ENCODE data around the gene RHEBL1. TPM values are rescaled to one million over a fixed set of nuclear protein-coding genes. Genes with fewer than 3 reads are reported as not detected.

The RHEBL1 gene
- polyA plus RNA-seq, 4 donors: 0.61 to 1.4 (median 1.2) TPM; not detected in 1

DNA sequence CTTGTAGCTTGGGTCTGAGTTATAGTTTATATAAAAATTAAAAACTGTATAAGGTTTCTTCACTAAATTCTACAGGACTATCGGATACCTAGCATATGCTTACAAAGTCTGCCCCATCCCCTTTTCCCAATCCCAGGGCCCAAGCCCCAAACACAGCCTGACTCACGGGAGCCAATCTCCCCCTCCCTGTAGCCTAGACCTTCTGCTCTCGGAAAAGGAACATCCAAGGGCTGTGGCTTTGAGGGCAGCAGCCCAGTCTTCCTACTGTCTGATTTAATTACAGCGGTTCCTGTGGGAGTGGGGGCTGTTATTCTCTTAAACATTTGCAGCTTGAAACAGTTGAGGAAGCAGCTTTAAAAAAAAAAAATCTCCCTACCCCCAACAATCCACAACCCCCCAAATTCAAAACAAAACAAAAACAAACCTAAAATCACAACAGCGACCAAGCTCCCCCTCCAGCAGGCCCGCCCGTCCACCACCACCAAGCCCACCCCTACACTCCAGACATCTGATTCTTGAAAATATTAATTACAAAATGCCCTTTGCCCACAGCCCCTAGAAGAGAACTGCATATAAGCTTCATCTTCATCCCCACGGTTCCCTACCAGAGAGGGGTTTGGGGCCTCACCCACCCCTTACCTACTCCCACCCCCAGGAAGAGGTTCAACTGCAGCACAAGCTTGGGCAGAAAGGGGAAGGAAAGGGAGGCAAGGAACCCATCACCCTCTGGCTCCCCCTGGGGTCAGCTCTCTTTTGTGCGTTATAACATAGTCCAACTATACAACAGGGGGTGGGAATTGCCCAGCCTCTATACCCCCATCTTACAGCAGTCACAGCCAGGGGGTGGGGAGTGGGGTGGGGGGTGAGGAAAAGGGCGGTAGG lies 50.1 kb downstream of the RHEBL1 start:
- Histone ChIP-seq H3K27ac (ENCODE audit: low read depth in 1 of 3, low read length in 2 of 3) (peak overlapping the region in 2 of 3 donors; percentile 80 to 97), H3K9me3 (ENCODE audit: control insufficient read depth in 2 of 2, insufficient read depth in 1 of 2, low read depth in 1 of 2, low read length in 1 of 2) (no peaks in the 10 kb centered on the region), H3K4me3 (ENCODE audit: low read depth in 1 of 3, low read length in 3 of 3) (no peak overlapping the region), H3K4me1 (ENCODE audit: control insufficient read depth in 3 of 3, insufficient read depth in 2 of 3, low read depth in 1 of 3, low read length in 2 of 3) (peaks cover 4 to 6% (median 4%) of the 10 kb centered on the region in 3 donors), H3K36me3 (ENCODE audit: control insufficient read depth in 3 of 3, insufficient read depth in 2 of 3, low read depth in 1 of 3, low read length in 3 of 3) (peaks cover 13 to 39% (median 18%) of the 10 kb centered on the region in 3 donors), H3K27me3 (ENCODE audit: control insufficient read depth in 3 of 3, insufficient read depth in 3 of 3, low read length in 3 of 3) (no peaks in the 10 kb centered on the region)
- DNase-seq (peak in 1 of 2 donors; percentile 42), FAIRE-seq (no peak)
- WGBS, 3 donors: 55 to 76% (median 70%) methylated on average over 10 of the region's 10 CpGs

DNA sequence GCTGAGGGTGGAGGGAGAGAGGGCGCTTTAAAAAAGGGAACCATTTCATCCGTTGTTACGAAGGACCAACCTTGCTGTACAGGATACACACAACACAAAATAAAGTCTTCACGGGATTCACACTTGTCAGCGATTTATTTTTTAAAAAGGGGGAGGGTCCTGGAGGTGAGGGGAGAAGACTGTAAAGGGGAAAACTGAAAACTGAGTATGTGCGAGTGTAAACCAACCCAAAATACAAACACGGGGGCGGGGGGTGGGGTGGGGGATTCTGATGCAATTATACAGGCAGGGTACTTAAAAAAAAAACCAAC lies 50.7 kb downstream of the RHEBL1 start:
- Histone ChIP-seq H3K4me3 (ENCODE audit: low read depth in 1 of 3, low read length in 3 of 3) (peak overlapping the region; percentile 39 to 91 (median 90)), H3K36me3 (ENCODE audit: control insufficient read depth in 3 of 3, insufficient read depth in 2 of 3, low read depth in 1 of 3, low read length in 3 of 3) (peaks cover 9 to 33% (median 13%) of the 10 kb centered on the region in 3 donors), H3K27me3 (ENCODE audit: control insufficient read depth in 3 of 3, insufficient read depth in 3 of 3, low read length in 3 of 3) (no peaks in the 10 kb centered on the region), H3K9me3 (ENCODE audit: control insufficient read depth in 2 of 2, insufficient read depth in 1 of 2, low read depth in 1 of 2, low read length in 1 of 2) (no peaks in the 10 kb centered on the region), H3K27ac (ENCODE audit: low read depth in 1 of 3, low read length in 2 of 3) (peak overlapping the region; percentile 88 to 98 (median 97)), H3K4me1 (ENCODE audit: control insufficient read depth in 3 of 3, insufficient read depth in 2 of 3, low read depth in 1 of 3, low read length in 2 of 3) (peaks cover 4 to 6% (median 4%) of the 10 kb centered on the region in 3 donors)
- FAIRE-seq (no peak), DNase-seq (no peak)
- WGBS, 3 donors: 1 to 3% (median 3%) methylated on average over 8 of the region's 8 CpGs

DNA sequence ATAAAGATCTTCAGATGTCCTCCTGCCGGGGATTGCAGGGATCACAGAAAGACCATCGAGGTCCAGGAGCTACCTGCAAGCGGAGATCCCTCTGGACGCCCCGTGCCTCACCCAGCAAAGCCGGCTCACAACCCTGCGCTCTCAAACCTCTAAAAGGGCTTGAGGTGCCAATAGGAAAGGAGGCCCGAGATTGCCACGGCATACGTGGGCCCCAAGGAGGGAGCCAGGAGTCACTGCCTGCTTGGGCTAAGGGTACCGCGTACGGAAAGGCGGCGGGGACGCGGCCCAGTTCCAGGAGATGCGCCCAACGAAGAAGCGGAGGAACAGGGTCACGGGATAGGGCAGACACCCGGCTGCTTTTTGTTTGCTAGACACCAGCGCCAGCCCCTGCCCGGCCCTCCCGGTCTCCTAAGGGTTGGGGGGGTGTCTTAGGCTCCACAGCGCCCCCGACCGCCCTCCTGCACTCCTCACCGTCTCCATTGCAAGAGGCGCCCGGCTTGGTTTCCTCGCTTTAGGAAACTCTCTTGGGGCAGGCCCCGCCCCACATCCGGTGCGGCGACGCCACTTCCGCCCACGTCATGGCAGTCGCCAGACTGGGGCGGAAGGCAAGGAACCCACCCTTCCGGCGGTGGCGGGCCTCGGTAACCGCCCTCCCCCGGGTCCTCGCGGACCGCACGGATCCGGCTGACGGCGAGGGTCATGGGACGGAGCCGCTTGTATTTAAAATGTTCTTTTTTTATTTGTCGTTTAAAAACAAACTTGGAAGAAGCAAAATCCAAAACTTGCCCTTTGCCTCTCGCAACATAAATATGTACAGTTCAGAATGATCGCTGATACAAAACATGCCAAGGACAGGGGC lies 51.3 kb downstream of the RHEBL1 start, which contains the start of gene PRKAG1:
TSS of gene PRKAG1 (minus strand) at position 516 of the 859 bp plus-strand sequence. CDS start at position 480, 36 bp downstream.
- WGBS, 3 donors: 0 to 1% (median 1%) methylated on average over 55 to 59 of the region's 59 CpGs
- peak within 1 kb of the TSS; percentile 79 to 91 (median 90) for H3K4me3 ChIP-seq (ENCODE audit: low read depth in 1 of 3, low read length in 3 of 3)
- peaks cover 4 to 6% (median 4%) of the 10 kb centered on the region in 3 donors for H3K4me1 ChIP-seq (ENCODE audit: control insufficient read depth in 3 of 3, insufficient read depth in 2 of 3, low read depth in 1 of 3, low read length in 2 of 3)
- H3K36me3 ChIP-seq (ENCODE audit: control insufficient read depth in 3 of 3, insufficient read depth in 2 of 3, low read depth in 1 of 3, low read length in 3 of 3): peaks cover 8 to 29% (median 9%) of the 10 kb centered on the region in 3 donors
- no peaks in the 10 kb centered on the region for H3K9me3 ChIP-seq (ENCODE audit: control insufficient read depth in 2 of 2, insufficient read depth in 1 of 2, low read depth in 1 of 2, low read length in 1 of 2)
- DNase-seq (peak; percentile 96 to 99), FAIRE-seq (no peak)
- no peaks in the 10 kb centered on the region for H3K27me3 ChIP-seq (ENCODE audit: control insufficient read depth in 3 of 3, insufficient read depth in 3 of 3, low read length in 3 of 3)
- peak within 1 kb of the TSS; percentile 88 to 98 (median 97) for H3K27ac ChIP-seq (ENCODE audit: low read depth in 1 of 3, low read length in 2 of 3)

DNA sequence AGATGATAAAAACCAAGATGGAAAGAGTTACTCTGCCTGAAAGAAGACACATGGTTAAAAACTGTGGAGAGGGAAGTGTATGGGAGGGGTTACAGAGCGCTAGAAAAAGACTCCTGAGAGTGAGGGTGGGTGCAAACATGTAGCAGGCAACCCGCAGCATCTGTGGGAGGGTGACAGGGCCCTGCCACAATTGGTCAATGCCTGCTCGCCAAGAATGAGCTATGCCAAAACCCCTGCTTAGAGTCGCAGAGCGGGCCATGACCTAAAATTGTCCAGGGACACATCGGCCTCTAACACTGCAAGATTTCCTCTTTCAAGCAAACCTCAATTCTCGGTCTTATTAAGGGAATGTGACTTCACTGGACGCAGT lies 51.9 kb downstream of the RHEBL1 start:
- Histone ChIP-seq H3K4me1 (ENCODE audit: control insufficient read depth in 3 of 3, insufficient read depth in 2 of 3, low read depth in 1 of 3, low read length in 2 of 3) (peaks cover 4 to 6% (median 4%) of the 10 kb centered on the region in 3 donors), H3K36me3 (ENCODE audit: control insufficient read depth in 3 of 3, insufficient read depth in 2 of 3, low read depth in 1 of 3, low read length in 3 of 3) (peaks cover 7 to 28% (median 7%) of the 10 kb centered on the region in 3 donors), H3K9me3 (ENCODE audit: control insufficient read depth in 2 of 2, insufficient read depth in 1 of 2, low read depth in 1 of 2, low read length in 1 of 2) (no peaks in the 10 kb centered on the region), H3K27ac (ENCODE audit: low read depth in 1 of 3, low read length in 2 of 3) (peak overlapping the region; percentile 88 to 97 (median 97)), H3K27me3 (ENCODE audit: control insufficient read depth in 3 of 3, insufficient read depth in 3 of 3, low read length in 3 of 3) (no peaks in the 10 kb centered on the region), H3K4me3 (ENCODE audit: low read depth in 1 of 3, low read length in 3 of 3) (peak overlapping the region; percentile 79 to 91 (median 90))
- no peak for FAIRE-seq
- DNase-seq: no peak
- 0 to 1% (median 0%) methylated on average over 8 of the region's 8 CpGs for WGBS, 3 donors

DNA sequence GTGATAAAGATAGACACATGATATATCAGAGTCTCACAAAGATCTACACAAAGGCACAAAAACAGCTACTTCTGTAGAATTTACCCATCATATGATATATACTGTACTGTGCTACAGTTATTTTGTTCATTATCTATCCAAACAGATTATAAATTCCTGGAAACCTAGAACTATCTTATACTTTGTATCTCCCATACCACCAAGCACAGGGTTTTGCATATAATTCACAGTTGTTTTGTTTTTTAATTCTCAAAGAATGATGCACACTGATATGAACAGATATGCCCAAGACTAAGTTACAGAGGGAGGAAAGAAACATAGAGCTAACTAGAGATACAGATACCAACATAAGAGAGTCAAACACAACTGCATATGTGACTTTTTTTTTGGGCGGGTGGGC lies 54.6 kb downstream of the RHEBL1 start:
- no peaks in the 10 kb centered on the region for H3K27me3 ChIP-seq (ENCODE audit: control insufficient read depth in 3 of 3, insufficient read depth in 3 of 3, low read length in 3 of 3)
- H3K4me1 ChIP-seq (ENCODE audit: control insufficient read depth in 3 of 3, insufficient read depth in 2 of 3, low read depth in 1 of 3, low read length in 2 of 3): peaks cover 4 to 6% (median 4%) of the 10 kb centered on the region in 3 donors
- no peak overlapping the region for H3K4me3 ChIP-seq (ENCODE audit: low read depth in 1 of 3, low read length in 3 of 3)
- no peak overlapping the region for H3K27ac ChIP-seq (ENCODE audit: low read depth in 1 of 3, low read length in 2 of 3)
- DNase-seq: no peak
- WGBS, 3 donors: 87 to 100% (median 96%) methylated on average over 1 of the region's 1 CpG
- no peak for FAIRE-seq
- H3K36me3 ChIP-seq (ENCODE audit: control insufficient read depth in 3 of 3, insufficient read depth in 2 of 3, low read depth in 1 of 3, low read length in 3 of 3): peaks cover 3 to 19% (median 7%) of the 10 kb centered on the region in 3 donors
- no peaks in the 10 kb centered on the region for H3K9me3 ChIP-seq (ENCODE audit: control insufficient read depth in 2 of 2, insufficient read depth in 1 of 2, low read depth in 1 of 2, low read length in 1 of 2)

Other genes starting within 250 kb of the RHEBL1 start
- gene DDX23, start 217.8 kb downstream of the RHEBL1 start, polyA plus RNA-seq: 10 to 100 TPM; 53.2 to 85.8 (median 57.1) TPM
- gene RND1, start 204.1 kb downstream of the RHEBL1 start, polyA plus RNA-seq: 1 to 10 TPM; 1.3 to 6.3 (median 4.3) TPM
- gene FKBP11, start 144.5 kb downstream of the RHEBL1 start, polyA plus RNA-seq: 10 to 100 TPM; 22.4 to 82.7 (median 51.1) TPM
- gene ARF3, start 112.5 kb downstream of the RHEBL1 start, polyA plus RNA-seq: 100 to 1,000 TPM in 1 of 4 donors, 10 to 100 TPM in 3; 37.3 to 104 (median 67.4) TPM
- gene WNT10B, start 98.2 kb downstream of the RHEBL1 start, polyA plus RNA-seq: 1 to 10 TPM in 2 of 4 donors, under 1 TPM in 2; 0.28 to 1.4 (median 0.93) TPM
- gene WNT1, start 91.7 kb downstream of the RHEBL1 start, polyA plus RNA-seq: under 1 TPM in 1 of 4 donors, not detected in 3; 0.07 TPM
- under 1 TPM in 3 of 4 donors, not detected in 1; 0.16 to 0.22 (median 0.19) TPM for gene DDN, start 70.6 kb downstream of the RHEBL1 start, polyA plus RNA-seq
- 10 to 100 TPM; 50.0 to 69.7 (median 60.6) TPM for gene PRKAG1, start 51.2 kb downstream of the RHEBL1 start, polyA plus RNA-seq
- gene KMT2D, start 9.2 kb downstream of the RHEBL1 start, polyA plus RNA-seq: 10 to 100 TPM in 3 of 4 donors, 1 to 10 TPM in 1; 5.4 to 46.5 (median 22.8) TPM
- gene DHH, start 24.8 kb upstream of the RHEBL1 start, polyA plus RNA-seq: 1 to 10 TPM in 1 of 4 donors, under 1 TPM in 1, not detected in 2; 0.15 to 2.3 TPM
- 100 to 1,000 TPM in 1 of 4 donors, 10 to 100 TPM in 3; 27.6 to 110 (median 81.8) TPM for gene LMBR1L, start 40.9 kb upstream of the RHEBL1 start, polyA plus RNA-seq
- 1,000 to 10,000 TPM in 1 of 4 donors, 100 to 1,000 TPM in 3; 196 to 1,168 (median 451) TPM for gene TUBA1B, start 61.4 kb upstream of the RHEBL1 start, polyA plus RNA-seq
- 100 to 1,000 TPM in 2 of 4 donors, 10 to 100 TPM in 1, 1 to 10 TPM in 1; 9.8 to 158 (median 73.6) TPM for gene TUBA1A, start 119.1 kb upstream of the RHEBL1 start, polyA plus RNA-seq
- 100 to 1,000 TPM; 268 to 556 (median 393) TPM for gene TUBA1C, start 195.1 kb upstream of the RHEBL1 start, polyA plus RNA-seq
- 10 to 100 TPM in 1 of 4 donors, 1 to 10 TPM in 1, not detected in 2; 9.1 to 89.9 TPM for gene PRPH, start 225.2 kb upstream of the RHEBL1 start, polyA plus RNA-seq